Activated CD8-positive, alpha-beta T cell treated with anti-CD3 and anti-CD28 coated beads, Interleukin-2, amount 10 ng/mL, durations not matched to agents 7 days and 5 days (primary cell): ENCODE data around the gene SRP14. TPM values are rescaled to one million over a fixed set of nuclear protein-coding genes. Genes with fewer than 3 reads are reported as not detected.

Experiments used
- ATAC-seq: fragments of 150-1000 bp; cut with Tn5 transposase; one replicate; pipeline ENCODE4 v1.10.0; 2021; ENCODE audit warnings: moderate library complexity
- CTCF ChIA-PET: fragments of 350-600 bp; sonication (Branson Sonifier 250); formaldehyde crosslinking; loops from one replicate; lab custom pipeline; 2021; ENCODE audit warnings: antibody characterized with exemption; lab: Charles Lee
- POLR2A ChIA-PET: fragments of 350-600 bp; sonication (Branson Sonifier 250); formaldehyde crosslinking; loops from one replicate; lab custom pipeline; 2021; ENCODE audit warnings: antibody characterized with exemption; lab: Charles Lee
- DNase-seq: peaks from one replicate; pipeline ENCODE4 v3.0.0-alpha.2; 2020
- H3K27ac Mint-ChIP-seq: one replicate; pipeline ENCODE4 v1.8.0; 2021; ENCODE audit warnings: mild to moderate bottlenecking, mixed read lengths
- H3K27me3 Mint-ChIP-seq: one replicate; pipeline ENCODE4 v1.8.0; 2021; ENCODE audit warnings: low read depth, mixed read lengths
- H3K36me3 Mint-ChIP-seq: one replicate; pipeline ENCODE4 v1.8.0; 2021; ENCODE audit warnings: low read depth, mixed read lengths
- H3K4me1 Mint-ChIP-seq: one replicate; pipeline ENCODE4 v1.8.0; 2021; ENCODE audit warnings: low read depth, mixed read lengths
- H3K4me3 Mint-ChIP-seq: one replicate; pipeline ENCODE4 v1.8.0; 2021; ENCODE audit warnings: mild to moderate bottlenecking, mixed read lengths
- H3K9me3 Mint-ChIP-seq: one replicate; pipeline ENCODE4 v1.8.0; 2022; ENCODE audit warnings: mixed read lengths; ENCODE audit not compliant: insufficient read depth
- total RNA-seq, 2 experiments: library from RNA; stranded (reverse); gene quantifications; one replicate each; pipeline ENCODE4 v1.2.3, GENCODE V29; 2021

SRP14 gene, protein sequence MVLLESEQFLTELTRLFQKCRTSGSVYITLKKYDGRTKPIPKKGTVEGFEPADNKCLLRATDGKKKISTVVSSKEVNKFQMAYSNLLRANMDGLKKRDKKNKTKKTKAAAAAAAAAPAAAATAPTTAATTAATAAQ
- 100 to 1,000 TPM; 178 to 182 TPM for total RNA-seq

GRCh38 chr15:40038638-40039543, at the start of gene SRP14:
Gene SRP14, minus strand, starts transcription at chr15:40039181. Its CDS starts 65 bp downstream, at chr15:40039116.
- Mint-ChIP-seq H3K27me3 (no peaks in the 10 kb centered on the region), H3K36me3 (peaks cover 46% of the 10 kb centered on the region), H3K27ac (peak within 1 kb of the TSS; percentile 95), H3K4me1 (peaks cover 50% of the 10 kb centered on the region), H3K9me3 (no peaks in the 10 kb centered on the region), H3K4me3 (peak within 1 kb of the TSS; percentile 97)
- ChIA-PET CTCF (interaction anchor here (0.8 to 3.4 kb wide), 19 partner anchors 9 to 281 kb away, joined by 3 to 27 read pairs (median 6); partner anchors contain the start of genes EIF2AK4 and FSIP1), POLR2A (interaction anchor here (0.5 to 3.1 kb wide), 14 partner anchors 8 to 526 kb away, joined by 3 to 12 read pairs (median 3); partner anchors contain the start of genes BMF, BUB1B and CCDC32)
- DNase-seq (peak; percentile 95), ATAC-seq (peak; percentile 95)

DNA sequence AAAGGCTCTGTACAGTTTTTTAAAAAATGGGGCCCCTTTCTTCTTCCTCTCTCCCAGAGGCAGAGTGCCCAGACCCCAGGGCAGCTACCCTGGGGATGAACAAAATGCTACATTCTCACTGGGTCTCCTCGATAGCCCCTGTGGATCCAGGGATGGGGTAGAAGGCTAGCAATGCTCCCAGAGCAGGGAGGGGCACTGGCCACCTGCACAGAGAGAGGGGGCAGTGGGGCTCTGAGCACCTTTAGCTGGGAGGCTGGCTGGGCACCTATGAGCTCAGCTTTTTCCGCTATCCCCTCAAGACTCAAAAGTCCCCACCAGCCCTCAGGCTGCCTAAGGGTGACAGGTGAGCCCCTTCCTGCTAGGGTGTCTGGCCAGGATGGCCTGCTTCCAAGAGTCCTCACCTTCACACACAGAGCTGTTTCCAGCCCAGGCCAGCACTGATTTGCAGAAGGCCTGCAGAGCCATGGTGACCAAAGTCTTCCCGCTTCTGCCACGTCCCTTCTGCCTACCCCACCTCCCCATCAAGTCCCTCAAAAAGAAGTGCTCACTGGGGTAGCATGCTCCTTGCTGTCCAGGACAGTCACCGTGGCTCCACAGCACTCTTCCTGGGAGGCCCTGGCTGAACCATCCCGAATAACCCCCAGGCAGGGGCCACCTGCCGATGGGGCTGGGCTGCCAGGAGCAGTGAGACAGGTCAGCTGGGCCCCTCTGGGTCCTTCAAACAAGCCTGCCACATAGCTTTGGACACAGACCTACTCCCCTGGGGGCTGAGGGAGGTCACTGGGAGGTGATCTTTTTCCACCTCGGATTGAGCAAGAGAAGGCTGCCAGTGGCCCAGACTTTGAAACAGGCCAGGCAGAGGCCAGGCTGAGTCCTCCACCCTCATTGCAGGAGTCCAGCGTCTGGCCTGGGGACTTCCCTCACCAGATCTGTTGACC, 49.3 kb upstream of the SRP14 start:
- H3K27me3 Mint-ChIP-seq = peaks cover 5% of the 10 kb centered on the region
- H3K9me3 Mint-ChIP-seq = no peaks in the 10 kb centered on the region
- H3K27ac Mint-ChIP-seq = no peak overlapping the region
- ATAC-seq (no peak), DNase-seq (no peak)
- POLR2A ChIA-PET = interaction anchor here (0.7 kb wide), 1 partner anchor 10 kb away, joined by 3 read pairs; no protein-coding TSS in a partner anchor
- H3K4me1 Mint-ChIP-seq = peaks cover 12% of the 10 kb centered on the region
- CTCF ChIA-PET = interaction anchor here (1.0 to 27.7 kb wide), 3 partner anchors 9 to 22 kb away, joined by 3 to 387 read pairs (median 3); partner anchors contain the start of gene BMF
- H3K36me3 Mint-ChIP-seq = no peaks in the 10 kb centered on the region
- H3K4me3 Mint-ChIP-seq = no peak overlapping the region

GRCh38 chr15:40087068-40087810, 48.3 kb upstream of the SRP14 start:
- DNase-seq = no peak
- ChIA-PET POLR2A (no interaction called here), CTCF (interaction anchor here (0.7 to 27.7 kb wide), 4 partner anchors 10 to 42 kb away, joined by 3 to 387 read pairs (median 4); partner anchors contain the start of gene BMF)
- H3K4me3 Mint-ChIP-seq = no peak overlapping the region
- no peaks in the 10 kb centered on the region for H3K36me3 Mint-ChIP-seq
- no peaks in the 10 kb centered on the region for H3K9me3 Mint-ChIP-seq
- ATAC-seq = no peak
- peaks cover 11% of the 10 kb centered on the region for H3K27me3 Mint-ChIP-seq
- H3K27ac Mint-ChIP-seq = no peak overlapping the region
- H3K4me1 Mint-ChIP-seq = peaks cover 13% of the 10 kb centered on the region

GRCh38 chr15:40085266-40085665, 46.3 kb upstream of the SRP14 start:
- Mint-ChIP-seq H3K36me3 (no peaks in the 10 kb centered on the region), H3K4me3 (no peak overlapping the region), H3K4me1 (peaks cover 29% of the 10 kb centered on the region), H3K9me3 (no peaks in the 10 kb centered on the region), H3K27me3 (peaks cover 24% of the 10 kb centered on the region), H3K27ac (no peak overlapping the region)
- no peak for ATAC-seq
- no peak for DNase-seq
- POLR2A ChIA-PET = interaction anchor here (0.6 kb wide), 1 partner anchor 14 kb away, joined by 3 read pairs; no protein-coding TSS in a partner anchor
- CTCF ChIA-PET = interaction anchor here (27.7 kb wide), 1 partner anchor 25 kb away, joined by 387 read pairs; the partner anchor contains the start of gene BMF

- no peak overlapping the region for H3K27ac Mint-ChIP-seq
- DNase-seq = no peak
- no peaks in the 10 kb centered on the region for H3K36me3 Mint-ChIP-seq
- peaks cover 24% of the 10 kb centered on the region for H3K27me3 Mint-ChIP-seq
- CTCF ChIA-PET = interaction anchor here (27.7 kb wide), 1 partner anchor 25 kb away, joined by 387 read pairs; the partner anchor contains the start of gene BMF
- POLR2A ChIA-PET = interaction anchor here (0.6 kb wide), 1 partner anchor 15 kb away, joined by 3 read pairs; no protein-coding TSS in a partner anchor
- ATAC-seq = no peak
- H3K4me3 Mint-ChIP-seq = no peak overlapping the region
- H3K9me3 Mint-ChIP-seq = no peaks in the 10 kb centered on the region
- H3K4me1 Mint-ChIP-seq = peaks cover 31% of the 10 kb centered on the region
These were observed 45.7 kb upstream of the SRP14 start for GRCh38 chr15:40084650-40085049.

DNA sequence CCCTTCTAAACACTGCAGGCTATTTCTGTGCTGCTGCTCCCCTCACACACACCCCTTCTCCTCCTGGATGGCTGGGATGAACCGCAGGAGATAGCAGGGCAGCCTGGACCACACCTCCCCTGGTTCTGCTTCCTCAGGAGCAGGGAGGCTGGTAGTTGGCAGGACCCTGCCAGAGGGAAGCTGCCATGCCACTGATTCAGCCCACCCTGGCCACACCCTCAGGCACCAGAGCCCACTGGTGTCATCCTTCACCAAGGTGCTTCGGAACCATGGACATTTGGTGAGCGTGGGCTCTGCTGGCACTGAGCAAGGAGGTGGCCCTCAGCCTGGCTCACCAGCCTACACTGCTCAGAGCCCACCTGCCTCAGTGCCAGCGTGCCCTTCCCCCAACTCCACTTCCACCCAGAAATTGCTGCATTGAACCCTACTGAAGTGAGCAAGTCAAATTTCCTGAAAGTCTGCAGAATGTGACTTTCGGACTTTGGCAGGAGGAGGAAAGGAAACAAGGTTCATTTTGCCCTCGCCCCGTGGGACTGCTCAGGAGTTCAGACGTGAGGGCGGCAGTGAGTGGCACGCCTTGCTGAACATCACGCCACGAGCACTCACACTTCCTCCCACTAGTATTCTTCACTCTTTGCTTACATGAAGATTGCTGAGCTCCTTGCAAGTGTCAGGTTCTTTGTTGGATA, 43.4 kb upstream of the SRP14 start:
- Mint-ChIP-seq H3K4me1 (peaks cover 31% of the 10 kb centered on the region), H3K27me3 (peaks cover 28% of the 10 kb centered on the region), H3K27ac (no peak overlapping the region), H3K9me3 (no peaks in the 10 kb centered on the region), H3K4me3 (no peak overlapping the region), H3K36me3 (no peaks in the 10 kb centered on the region)
- POLR2A ChIA-PET = interaction anchor here (1.1 kb wide), 1 partner anchor 17 kb away, joined by 4 read pairs; no protein-coding TSS in a partner anchor
- DNase-seq (no peak), ATAC-seq (no peak)
- CTCF ChIA-PET = interaction anchor here (1.0 to 27.7 kb wide), 5 partner anchors 16 to 37 kb away, joined by 3 to 387 read pairs (median 3); partner anchors contain the start of gene BMF

- Mint-ChIP-seq H3K27ac (peak overlapping the region; percentile 1), H3K4me3 (peak overlapping the region; percentile 48), H3K27me3 (peaks cover 28% of the 10 kb centered on the region), H3K36me3 (no peaks in the 10 kb centered on the region), H3K4me1 (peaks cover 31% of the 10 kb centered on the region), H3K9me3 (no peaks in the 10 kb centered on the region)
- ChIA-PET POLR2A (interaction anchor here (1.1 kb wide), 1 partner anchor 17 kb away, joined by 4 read pairs; no protein-coding TSS in a partner anchor), CTCF (interaction anchor here (1.0 to 27.7 kb wide), 4 partner anchors 15 to 36 kb away, joined by 3 to 387 read pairs (median 6); partner anchors contain the start of gene BMF)
- DNase-seq = no peak
- ATAC-seq = peak; percentile 73
These were observed 42.8 kb upstream of the SRP14 start for GRCh38 chr15:40081691-40082194.

DNA sequence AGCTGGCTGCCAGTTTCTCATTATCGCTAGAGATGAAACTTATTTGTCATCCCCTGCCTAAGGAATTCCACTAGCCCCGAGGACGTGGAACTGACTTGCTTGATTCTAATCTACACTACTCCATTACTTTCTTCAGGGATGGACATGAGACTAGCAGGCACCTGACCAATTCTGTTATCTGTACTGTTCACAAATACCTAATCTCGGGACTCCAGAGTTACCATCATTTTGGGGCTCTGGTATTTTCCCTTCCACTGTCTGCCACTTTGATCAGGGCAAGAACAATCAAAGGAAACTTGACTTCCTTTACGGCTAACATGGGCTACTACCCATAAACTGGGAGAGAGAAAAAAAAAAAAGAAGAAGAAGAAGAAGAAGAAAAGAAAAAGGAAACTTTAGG, 41.9 kb upstream of the SRP14 start:
- H3K9me3 Mint-ChIP-seq = no peaks in the 10 kb centered on the region
- H3K36me3 Mint-ChIP-seq = no peaks in the 10 kb centered on the region
- DNase-seq = no peak
- ChIA-PET CTCF (interaction anchor here (1.3 to 27.7 kb wide), 4 partner anchors 14 to 43 kb away, joined by 3 to 387 read pairs (median 6); partner anchors contain the start of gene BMF), POLR2A (interaction anchor here (0.6 to 1.1 kb wide), 2 partner anchors 16 to 18 kb away, joined by 3 to 4 read pairs; no protein-coding TSS in a partner anchor)
- no peak overlapping the region for H3K4me3 Mint-ChIP-seq
- H3K27ac Mint-ChIP-seq = no peak overlapping the region
- peaks cover 28% of the 10 kb centered on the region for H3K27me3 Mint-ChIP-seq
- H3K4me1 Mint-ChIP-seq = peaks cover 31% of the 10 kb centered on the region
- no peak for ATAC-seq

GRCh38 chr15:40080104-40080503, 41.1 kb upstream of the SRP14 start:
- no peak overlapping the region for H3K27ac Mint-ChIP-seq
- no peaks in the 10 kb centered on the region for H3K9me3 Mint-ChIP-seq
- peaks cover 32% of the 10 kb centered on the region for H3K27me3 Mint-ChIP-seq
- DNase-seq = no peak
- peaks cover 35% of the 10 kb centered on the region for H3K4me1 Mint-ChIP-seq
- no peaks in the 10 kb centered on the region for H3K36me3 Mint-ChIP-seq
- no peak overlapping the region for H3K4me3 Mint-ChIP-seq
- ATAC-seq = no peak
- ChIA-PET CTCF (interaction anchor here (1.3 to 4.8 kb wide), 3 partner anchors 24 to 44 kb away, joined by 3 to 20 read pairs (median 9); no protein-coding TSS in a partner anchor), POLR2A (interaction anchor here (0.6 kb wide), 1 partner anchor 17 kb away, joined by 3 read pairs; no protein-coding TSS in a partner anchor)
